Measurements from ENCODE around the gene FRMPD1.

Gene FRMPD1

DNA sequence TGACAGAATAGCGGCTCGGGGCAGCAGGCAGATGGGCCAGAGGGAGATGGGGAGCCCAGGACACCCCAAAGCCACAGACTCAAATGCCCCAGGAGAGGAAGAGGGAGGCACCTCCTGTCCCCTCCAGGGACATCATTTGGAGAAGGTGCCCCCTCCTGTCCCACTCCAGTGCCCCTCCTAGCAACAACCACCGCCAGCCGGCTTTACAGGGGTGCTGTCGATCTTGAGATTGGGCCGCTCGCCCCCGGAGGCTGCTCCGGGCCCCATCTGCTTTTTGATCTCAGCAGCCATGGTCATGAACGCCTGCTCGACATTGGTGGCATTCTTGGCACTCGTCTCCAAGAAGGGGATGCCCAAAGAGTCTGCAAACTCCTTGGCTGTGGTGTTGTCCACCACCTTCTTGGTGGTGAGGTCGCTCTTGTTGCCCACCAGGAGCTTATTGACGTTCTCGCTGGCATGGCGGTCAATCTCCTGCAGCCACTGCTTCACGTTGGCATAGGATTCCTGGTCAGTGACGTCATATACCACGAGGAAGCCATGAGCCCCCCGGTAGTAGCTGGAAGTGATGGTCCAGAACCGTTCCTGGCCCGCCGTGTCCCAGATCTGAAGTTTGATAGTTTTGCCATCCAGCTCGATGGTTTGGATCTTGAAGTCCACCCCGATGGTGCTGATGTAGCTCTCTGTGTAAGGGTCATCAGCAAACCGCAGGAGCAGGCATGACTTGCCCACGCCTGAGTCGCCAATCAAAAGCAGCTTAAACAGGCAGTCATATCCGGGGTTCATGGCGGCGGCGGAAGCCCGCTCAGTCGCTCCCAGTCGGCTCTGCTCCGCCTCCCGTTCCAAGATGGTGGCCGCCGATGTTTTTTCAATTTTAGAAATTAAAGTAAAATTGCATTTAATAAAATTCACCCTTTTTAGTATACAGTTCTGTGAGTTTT is 14.0 kb upstream of the FRMPD1 start:
- H3K4me1 ChIP-seq (ENCODE audit: control insufficient read depth, insufficient read depth, low read length): no peaks in the 10 kb centered on the region
- POLR2A ChIA-PET: no interaction called here
- H3K9me3 ChIP-seq (ENCODE audit: control insufficient read depth, insufficient read depth, low read depth, low read length): no peaks in the 10 kb centered on the region
- no peaks in the 10 kb centered on the region for H3K36me3 ChIP-seq (ENCODE audit: control insufficient read depth in 2 of 2, insufficient read depth in 1 of 2, low read length in 2 of 2)
- no peak overlapping the region for H3K4me3 ChIP-seq (ENCODE audit: low read depth, low read length)
- CTCF ChIA-PET: interaction anchor here (0.6 to 1.2 kb wide), 2 partner anchors 10 to 13 kb away, joined by 3 to 6 read pairs; no protein-coding TSS in a partner anchor
- no peak overlapping the region for H3K27ac ChIP-seq (ENCODE audit: extremely low read depth, low read depth, low read length)
- TF ChIP-seq ZNF302 (tag by site-specific recombination; IDR thresholded peaks at IDR 0.05; ENCODE audit: low read depth) (no peak), ZNF514 (tag by site-specific recombination; IDR thresholded peaks at IDR 0.05) (no peak)

DNA sequence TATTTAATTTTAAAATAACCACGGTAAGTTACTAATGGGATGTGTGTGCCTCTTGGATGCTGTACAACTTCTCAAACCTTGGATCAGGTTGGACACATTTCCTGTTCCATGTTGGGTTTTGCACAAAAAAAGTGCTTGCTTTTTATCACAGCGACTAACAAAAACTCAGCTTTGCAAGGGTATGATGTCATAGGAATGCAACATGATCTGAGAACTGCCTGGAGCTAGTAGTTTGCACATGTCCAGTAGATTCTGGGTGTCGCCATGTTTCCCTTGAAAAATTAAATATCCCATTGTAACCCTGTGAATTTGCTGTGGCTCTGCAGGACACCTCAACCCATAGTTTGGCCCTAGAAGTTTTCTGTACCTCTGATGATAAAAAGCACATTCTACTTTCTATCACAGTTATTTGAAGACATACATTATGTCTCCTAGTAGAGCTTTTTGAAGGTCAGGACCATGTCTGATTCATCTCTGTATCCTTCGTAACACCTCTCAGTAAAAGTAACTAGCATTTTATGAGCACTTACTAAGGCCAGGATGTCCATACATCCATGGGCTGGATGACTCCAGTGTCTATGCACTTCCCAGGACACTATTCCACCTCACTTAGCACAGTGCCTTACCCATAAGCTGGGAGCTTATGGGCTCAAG is 11.5 kb upstream of the FRMPD1 start:
- H3K36me3 ChIP-seq (ENCODE audit: control insufficient read depth in 2 of 2, insufficient read depth in 1 of 2, low read length in 2 of 2): no peaks in the 10 kb centered on the region
- no peaks in the 10 kb centered on the region for H3K4me1 ChIP-seq (ENCODE audit: control insufficient read depth, insufficient read depth, low read length)
- POLR2A ChIA-PET: interaction anchor here (1.7 kb wide), 1 partner anchor 47 kb away, joined by 8 read pairs; the partner anchor contains the start of gene TOMM5
- H3K9me3 ChIP-seq (ENCODE audit: control insufficient read depth, insufficient read depth, low read depth, low read length): no peaks in the 10 kb centered on the region
- H3K4me3 ChIP-seq (ENCODE audit: low read depth, low read length): no peak overlapping the region
- H3K27ac ChIP-seq (ENCODE audit: extremely low read depth, low read depth, low read length): no peak overlapping the region
- CTCF ChIA-PET: interaction anchor here (0.6 to 1.7 kb wide), 2 partner anchors 17 to 166 kb away, joined by 3 read pairs; no protein-coding TSS in a partner anchor
- no peak for TF ChIP-seq ZNF132 (tag by site-specific recombination; IDR thresholded peaks at IDR 0.05; ENCODE audit: borderline replicate concordance)
- no peak for TF ChIP-seq ZNF148 (tag by site-specific recombination; IDR thresholded peaks at IDR 0.05; ENCODE audit: borderline replicate concordance)
- no peak for TF ChIP-seq ZFP69B (tag by site-specific recombination; IDR thresholded peaks at IDR 0.05)
- TF ChIP-seq ZNF560 (tag by site-specific recombination; IDR thresholded peaks at IDR 0.05; ENCODE audit: borderline replicate concordance): no peak
- TF ChIP-seq SCRT2 (tag by site-specific recombination; IDR thresholded peaks at IDR 0.05): 0 out of 2 replicates have a peak, but pooled peaks have one; percentile 18
- TF ChIP-seq, protein P1, sequence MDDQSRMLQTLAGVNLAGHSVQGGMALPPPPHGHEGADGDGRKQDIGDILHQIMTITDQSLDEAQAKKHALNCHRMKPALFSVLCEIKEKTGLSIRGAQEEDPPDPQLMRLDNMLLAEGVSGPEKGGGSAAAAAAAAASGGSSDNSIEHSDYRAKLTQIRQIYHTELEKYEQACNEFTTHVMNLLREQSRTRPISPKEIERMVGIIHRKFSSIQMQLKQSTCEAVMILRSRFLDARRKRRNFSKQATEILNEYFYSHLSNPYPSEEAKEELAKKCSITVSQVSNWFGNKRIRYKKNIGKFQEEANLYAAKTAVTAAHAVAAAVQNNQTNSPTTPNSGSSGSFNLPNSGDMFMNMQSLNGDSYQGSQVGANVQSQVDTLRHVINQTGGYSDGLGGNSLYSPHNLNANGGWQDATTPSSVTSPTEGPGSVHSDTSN (CRISPR knock-in tag; IDR thresholded peaks at IDR 0.05): no peak
- TF ChIP-seq ZNF394 (tag by site-specific recombination; IDR thresholded peaks at IDR 0.05; ENCODE audit: borderline replicate concordance): no peak
- TF ChIP-seq ZNF19 (tag by site-specific recombination; IDR thresholded peaks at IDR 0.05; ENCODE audit: low read depth): no peak
- no peak for TF ChIP-seq ZNF184 (tag by site-specific recombination; IDR thresholded peaks at IDR 0.05)
- TF ChIP-seq, protein P2, sequence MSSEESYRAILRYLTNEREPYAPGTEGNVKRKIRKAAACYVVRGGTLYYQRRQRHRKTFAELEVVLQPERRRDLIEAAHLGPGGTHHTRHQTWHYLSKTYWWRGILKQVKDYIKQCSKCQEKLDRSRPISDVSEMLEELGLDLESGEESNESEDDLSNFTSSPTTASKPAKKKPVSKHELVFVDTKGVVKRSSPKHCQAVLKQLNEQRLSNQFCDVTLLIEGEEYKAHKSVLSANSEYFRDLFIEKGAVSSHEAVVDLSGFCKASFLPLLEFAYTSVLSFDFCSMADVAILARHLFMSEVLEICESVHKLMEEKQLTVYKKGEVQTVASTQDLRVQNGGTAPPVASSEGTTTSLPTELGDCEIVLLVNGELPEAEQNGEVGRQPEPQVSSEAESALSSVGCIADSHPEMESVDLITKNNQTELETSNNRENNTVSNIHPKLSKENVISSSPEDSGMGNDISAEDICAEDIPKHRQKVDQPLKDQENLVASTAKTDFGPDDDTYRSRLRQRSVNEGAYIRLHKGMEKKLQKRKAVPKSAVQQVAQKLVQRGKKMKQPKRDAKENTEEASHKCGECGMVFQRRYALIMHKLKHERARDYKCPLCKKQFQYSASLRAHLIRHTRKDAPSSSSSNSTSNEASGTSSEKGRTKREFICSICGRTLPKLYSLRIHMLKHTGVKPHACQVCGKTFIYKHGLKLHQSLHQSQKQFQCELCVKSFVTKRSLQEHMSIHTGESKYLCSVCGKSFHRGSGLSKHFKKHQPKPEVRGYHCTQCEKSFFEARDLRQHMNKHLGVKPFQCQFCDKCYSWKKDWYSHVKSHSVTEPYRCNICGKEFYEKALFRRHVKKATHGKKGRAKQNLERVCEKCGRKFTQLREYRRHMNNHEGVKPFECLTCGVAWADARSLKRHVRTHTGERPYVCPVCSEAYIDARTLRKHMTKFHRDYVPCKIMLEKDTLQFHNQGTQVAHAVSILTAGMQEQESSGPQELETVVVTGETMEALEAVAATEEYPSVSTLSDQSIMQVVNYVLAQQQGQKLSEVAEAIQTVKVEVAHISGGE (tag by site-specific recombination; conservative IDR thresholded peaks at IDR 0.05; ENCODE audit: low read depth): no peak
- TF ChIP-seq HOXD13 (CRISPR knock-in tag; IDR thresholded peaks at IDR 0.05; ENCODE audit: borderline replicate concordance): no peak
- TF ChIP-seq, protein P3, sequence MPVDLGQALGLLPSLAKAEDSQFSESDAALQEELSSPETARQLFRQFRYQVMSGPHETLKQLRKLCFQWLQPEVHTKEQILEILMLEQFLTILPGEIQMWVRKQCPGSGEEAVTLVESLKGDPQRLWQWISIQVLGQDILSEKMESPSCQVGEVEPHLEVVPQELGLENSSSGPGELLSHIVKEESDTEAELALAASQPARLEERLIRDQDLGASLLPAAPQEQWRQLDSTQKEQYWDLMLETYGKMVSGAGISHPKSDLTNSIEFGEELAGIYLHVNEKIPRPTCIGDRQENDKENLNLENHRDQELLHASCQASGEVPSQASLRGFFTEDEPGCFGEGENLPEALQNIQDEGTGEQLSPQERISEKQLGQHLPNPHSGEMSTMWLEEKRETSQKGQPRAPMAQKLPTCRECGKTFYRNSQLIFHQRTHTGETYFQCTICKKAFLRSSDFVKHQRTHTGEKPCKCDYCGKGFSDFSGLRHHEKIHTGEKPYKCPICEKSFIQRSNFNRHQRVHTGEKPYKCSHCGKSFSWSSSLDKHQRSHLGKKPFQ (tag by site-specific recombination; IDR thresholded peaks at IDR 0.05): no peak
- no peak for TF ChIP-seq GLIS1 (tag by site-specific recombination; IDR thresholded peaks at IDR 0.05)
- TF ChIP-seq ZNF558 (tag by site-specific recombination; IDR thresholded peaks at IDR 0.05): 0 out of 2 replicates have a peak, but pooled peaks have one; percentile 26
- TF ChIP-seq ZNF302 (tag by site-specific recombination; IDR thresholded peaks at IDR 0.05; ENCODE audit: low read depth): no peak
- TF ChIP-seq ZNF792 (tag by site-specific recombination; IDR thresholded peaks at IDR 0.05): no peak
- TF ChIP-seq, protein P4, sequence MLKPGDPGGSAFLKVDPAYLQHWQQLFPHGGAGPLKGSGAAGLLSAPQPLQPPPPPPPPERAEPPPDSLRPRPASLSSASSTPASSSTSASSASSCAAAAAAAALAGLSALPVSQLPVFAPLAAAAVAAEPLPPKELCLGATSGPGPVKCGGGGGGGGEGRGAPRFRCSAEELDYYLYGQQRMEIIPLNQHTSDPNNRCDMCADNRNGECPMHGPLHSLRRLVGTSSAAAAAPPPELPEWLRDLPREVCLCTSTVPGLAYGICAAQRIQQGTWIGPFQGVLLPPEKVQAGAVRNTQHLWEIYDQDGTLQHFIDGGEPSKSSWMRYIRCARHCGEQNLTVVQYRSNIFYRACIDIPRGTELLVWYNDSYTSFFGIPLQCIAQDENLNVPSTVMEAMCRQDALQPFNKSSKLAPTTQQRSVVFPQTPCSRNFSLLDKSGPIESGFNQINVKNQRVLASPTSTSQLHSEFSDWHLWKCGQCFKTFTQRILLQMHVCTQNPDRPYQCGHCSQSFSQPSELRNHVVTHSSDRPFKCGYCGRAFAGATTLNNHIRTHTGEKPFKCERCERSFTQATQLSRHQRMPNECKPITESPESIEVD (tag by site-specific recombination; IDR thresholded peaks at IDR 0.05): peak; percentile 91
- TF ChIP-seq SETDB1 (IDR thresholded peaks at IDR 0.05; ENCODE audit: insufficient read length, low read length): no peak
- no peak for TF ChIP-seq ZNF501 (tag by site-specific recombination; IDR thresholded peaks at IDR 0.05)
- peak; percentile 79 for TF ChIP-seq ZBTB21 (tag by site-specific recombination; IDR thresholded peaks at IDR 0.05)

Data from HEK293 (cell line).